Measurements from ENCODE around the gene FIG4.
A peak's percentile ranks its signal among the peaks of the same experiment; 100 is the strongest.
"Not testable (repeated sequence)": the region's sequence is repeated elsewhere in the genome, so short reads cannot be mapped to it uniquely, and the experiment has no call there.

Gene FIG4

DNA sequence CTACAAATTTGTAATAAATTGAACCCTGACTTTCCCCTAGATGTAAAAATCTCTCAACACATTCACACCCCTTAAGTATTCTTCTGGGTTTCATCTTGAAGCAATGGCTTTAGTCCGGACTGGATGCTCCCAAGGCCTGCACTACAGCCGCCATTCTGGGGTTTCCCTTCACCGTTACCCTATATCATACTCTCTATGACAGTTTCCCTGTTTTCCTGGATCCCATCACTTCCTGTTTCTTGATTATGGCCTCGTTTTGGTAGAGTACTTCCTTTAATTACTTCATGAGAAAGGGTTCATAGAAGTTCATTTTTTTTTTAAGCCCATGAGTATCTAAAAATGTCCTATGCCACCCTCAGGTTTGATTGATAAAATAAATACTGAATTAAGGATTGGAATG is 11.7 kb downstream of the FIG4 start:
- no peak for DNase-seq

DNA sequence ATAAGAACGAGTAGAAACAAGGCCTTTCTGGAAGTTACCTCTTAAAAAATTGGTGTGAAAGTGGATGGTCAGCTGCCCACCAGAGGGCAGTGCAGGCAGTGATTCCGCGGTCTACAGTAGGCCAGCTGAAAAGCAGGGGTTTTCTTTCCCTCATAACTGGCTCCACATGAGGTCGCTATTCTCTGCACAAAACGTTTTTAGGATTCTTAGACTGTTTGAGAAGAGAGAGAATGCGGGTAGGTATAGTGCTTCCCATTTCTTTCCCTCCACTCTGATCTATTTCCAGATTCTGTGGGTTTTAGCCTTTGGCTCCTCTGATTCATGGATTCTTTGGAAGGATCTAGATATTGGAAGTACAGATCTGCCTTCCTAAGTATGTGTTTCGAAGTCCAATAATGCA is 14.2 kb downstream of the FIG4 start:
- peak; percentile 83 for DNase-seq

DNA sequence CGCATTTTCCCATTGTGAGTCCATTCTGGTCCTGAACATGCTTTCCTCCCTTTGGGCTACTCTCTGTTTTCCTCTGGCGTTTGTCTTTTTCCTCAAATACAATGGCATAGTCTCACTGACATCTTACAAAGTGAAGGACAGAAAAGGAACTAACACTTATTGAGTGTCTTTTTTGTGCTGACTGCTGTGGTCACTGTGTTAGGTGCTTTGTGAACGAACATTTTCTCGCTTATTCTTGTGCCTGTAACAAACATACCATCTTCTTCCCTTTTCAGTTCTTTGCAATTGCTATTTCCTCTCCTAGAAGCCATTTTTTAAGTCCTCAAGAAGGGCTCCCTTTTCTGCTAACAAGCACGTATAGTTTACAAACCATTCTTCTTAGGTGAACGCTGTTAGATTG is 15.4 kb downstream of the FIG4 start:
- DNase-seq, result no peak

DNA sequence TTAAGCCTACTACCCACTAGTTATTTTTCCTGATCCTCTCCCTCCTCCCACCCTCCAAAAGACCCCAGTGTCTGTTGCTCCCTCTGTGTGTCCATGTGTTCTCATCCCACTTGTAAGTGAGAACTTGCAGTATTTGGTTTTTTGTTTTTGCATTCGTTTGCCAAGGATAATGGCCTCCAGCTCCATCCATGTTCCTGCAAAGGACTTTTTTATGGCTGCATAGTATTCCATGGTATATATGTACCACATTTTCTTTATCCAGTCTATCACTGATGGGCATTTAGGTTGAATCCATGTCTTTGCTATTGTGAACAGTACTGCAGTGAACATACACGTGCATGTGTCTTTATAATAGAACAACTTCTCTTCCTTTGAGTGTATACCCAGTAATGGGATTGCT is 17.0 kb downstream of the FIG4 start:
- not testable (repeated sequence) for DNase-seq

DNA sequence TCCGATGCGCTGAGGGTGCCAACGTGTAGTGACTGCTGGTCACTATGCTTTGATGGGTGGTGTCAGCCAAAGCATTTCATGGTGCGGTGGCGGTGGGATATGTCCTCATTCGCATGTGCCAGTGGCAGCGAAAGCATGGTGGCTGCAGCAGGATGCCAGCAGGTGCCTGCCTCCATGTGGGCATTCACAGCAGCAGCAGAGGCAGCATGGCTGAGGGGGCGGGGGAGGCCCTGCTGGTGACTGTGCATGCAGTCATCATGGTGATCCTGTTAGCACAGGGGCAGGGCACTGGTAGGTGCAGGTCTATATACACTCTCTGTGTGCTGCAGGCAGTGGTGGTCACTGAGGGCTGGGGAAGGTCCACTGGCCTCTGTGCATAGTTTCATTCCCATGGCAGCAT is 22.0 kb downstream of the FIG4 start:
- no peak for DNase-seq

DNA sequence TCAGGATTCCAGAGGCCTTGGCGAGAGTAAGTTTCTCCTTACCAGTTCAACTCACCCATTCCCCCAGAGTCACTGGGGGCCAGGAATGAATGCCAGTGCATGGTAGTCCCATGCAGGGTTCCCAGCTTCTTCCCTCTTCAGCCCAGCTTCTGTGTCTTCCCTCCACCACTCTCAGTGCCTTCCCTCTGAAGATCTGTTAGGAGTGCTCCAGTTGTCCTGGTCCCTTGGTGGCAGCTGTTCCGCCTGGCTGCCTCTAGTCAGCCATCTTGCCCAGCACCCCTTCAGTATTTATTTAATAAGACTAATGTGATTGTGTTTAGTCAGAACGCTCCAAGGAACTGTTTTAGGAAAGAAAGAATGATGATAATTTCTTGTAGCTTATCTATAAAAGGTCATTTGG is 23.1 kb downstream of the FIG4 start:
- DNase-seq, result no peak

DNA sequence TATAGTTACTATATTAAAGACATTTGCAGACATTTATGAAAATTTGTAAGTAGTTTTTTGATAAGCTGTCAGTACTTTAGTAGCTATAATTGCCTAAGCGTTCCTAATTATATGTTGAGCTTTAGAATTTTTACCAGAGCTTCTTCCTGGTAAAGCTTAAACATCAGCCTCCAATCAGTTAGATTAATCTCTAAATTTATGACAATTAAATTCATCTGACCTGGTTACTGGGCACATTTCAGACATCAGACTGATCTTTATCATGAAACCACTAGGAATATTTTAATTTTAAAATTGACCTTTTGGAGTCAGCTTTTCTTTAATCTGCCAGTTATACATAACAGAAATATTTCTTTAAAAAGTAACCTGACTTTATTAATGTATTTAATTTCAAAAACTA is 23.5 kb downstream of the FIG4 start:
- no peak for DNase-seq

DNA sequence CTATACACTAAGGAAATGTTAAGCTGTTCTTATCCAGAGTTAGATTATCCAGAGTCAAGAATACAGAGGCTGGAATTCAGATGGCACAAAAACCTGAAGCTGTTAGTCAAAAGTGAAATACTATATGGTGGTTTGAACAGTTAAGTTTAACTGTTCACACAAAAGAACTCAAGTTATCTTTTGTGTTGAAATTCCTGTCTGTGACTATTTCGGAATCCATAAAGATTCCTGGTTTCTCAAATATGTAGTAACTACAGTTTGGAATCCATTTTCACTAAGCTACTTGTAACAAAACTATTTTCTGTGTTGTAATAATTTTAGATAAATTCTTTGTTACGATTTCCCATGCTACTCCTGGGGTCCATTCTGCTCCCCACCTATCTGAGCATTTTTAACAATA is 24.5 kb downstream of the FIG4 start:
- no peak for DNase-seq

DNA sequence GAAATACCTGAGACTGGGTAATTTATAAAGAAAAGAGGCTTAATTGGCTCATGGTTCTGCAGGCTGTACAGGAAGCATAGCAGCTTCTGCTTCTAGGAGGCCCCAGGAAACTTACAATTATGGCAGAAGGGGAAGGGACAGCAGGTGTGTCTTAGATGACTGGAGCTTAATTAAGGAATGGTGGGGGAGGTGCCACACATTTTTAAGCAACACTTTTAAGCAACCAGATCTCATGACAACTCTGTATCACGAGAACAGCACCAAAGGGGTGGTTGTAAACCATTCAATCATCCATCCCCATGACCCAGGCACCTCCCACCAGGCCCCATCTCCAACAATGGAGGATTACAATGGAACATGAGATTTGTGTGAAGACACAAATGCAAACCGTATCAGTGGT is 26.9 kb downstream of the FIG4 start:
- DNase-seq, result no peak

DNA sequence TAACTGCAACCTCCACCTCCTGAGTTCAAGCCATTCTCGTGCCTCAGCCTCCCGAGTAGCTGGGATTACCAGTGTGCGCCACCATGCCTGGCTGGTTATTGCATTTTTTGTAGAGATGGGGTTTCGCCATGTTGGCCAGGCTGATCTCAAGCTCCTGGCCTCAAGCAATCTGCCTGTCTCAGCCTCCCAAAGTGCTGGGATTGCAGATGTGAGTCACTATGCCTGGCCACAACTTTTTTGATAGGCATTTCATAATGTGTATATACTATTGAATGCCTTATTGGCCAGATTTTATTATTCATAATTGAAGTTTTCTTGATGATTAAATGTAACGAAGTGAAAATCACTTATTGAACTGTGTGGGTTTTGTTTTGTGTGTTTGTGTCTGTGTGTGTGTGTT is 27.9 kb downstream of the FIG4 start:
- DNase-seq, result peak; percentile 20

DNA sequence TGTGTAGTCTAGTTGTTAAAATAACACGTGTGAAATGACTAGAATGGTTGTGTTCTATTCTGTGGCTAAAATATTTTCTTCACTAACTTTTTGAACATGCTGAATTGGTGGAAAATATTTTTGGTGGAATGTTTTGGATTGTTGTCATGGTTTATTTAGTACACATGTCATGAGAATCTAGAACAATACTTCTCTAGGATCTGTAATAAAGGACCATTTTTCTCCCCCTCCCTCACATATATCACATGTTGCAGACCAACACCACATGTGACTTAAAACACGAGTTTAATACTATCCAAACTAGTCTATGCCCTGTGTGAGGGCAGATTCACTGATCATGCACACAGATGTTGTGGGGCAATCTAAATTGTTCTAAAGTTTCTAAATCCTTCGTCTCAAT is 29.2 kb downstream of the FIG4 start:
- DNase-seq, result peak; percentile 42

DNA sequence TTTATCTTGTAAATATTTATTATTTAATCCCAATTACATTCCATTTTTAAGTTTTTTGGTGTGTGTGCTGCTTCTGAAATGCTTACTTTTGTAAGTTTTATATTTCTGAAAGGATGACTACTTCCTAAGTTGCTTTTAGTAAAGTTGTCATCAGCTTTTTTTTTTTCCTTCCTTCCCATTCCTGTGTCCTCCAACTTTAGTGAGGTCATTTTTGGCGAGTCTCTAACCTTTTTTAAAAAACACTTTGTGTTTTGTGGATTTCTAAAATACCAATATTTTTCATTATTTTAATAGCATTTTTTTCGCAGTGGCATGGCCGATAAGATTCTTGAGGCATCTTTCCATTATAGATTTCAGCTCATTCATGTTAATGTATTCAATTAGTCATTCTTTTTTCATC is 30.9 kb downstream of the FIG4 start:
- no peak for DNase-seq

DNA sequence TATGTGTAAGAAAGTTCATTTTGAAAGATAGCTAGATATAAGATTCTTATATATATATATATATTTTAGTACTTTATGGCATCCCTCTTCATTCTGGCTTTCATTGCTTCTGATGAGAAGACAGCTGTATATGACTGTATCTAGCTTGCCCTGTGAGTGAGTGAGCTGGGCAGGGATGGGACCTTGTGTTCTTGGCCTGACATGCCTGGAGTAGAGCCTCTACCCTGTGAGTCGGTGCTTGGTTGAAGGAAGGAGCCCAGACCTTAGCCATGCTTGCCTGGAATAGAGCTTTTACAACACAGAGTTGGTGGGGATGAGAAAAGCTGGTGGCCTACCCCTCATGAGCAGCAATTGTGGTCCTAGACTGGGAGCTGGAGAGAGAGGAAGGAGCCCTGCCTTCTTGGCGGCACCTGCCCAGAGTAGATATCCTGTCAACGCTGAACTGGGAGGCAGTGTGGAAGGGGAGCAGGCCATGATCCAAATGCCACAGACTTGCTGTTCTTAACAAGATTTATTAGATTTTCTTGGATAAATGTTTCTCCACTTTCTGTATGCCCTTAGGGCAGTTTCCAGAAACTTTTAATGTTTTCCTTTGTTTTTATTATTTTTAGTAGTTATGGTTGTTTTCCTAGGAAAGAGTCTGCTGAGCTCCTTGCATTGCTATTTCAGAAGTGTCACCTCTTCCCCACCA is 31.6 kb downstream of the FIG4 start:
- DNase-seq, result no peak

DNA sequence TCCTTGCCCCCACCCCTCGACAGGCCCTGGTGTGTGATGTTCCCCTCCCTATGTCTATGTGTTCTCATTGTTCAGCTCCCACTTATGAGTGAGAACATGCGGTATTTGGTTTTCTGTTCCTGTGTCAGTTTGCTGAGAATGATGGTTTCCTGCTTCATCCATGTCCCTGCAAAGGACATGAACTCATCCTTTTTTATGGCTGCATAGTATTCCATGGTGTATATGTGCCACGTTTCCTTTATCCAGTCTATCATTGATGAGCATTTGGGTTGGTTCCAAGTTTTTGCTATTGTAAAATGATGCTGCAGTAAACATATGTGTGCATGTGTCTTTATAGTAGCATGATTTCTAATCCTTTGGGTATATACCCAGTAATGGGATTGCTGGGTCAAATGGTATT is 34.2 kb downstream of the FIG4 start:
- not testable (repeated sequence) for DNase-seq

DNA sequence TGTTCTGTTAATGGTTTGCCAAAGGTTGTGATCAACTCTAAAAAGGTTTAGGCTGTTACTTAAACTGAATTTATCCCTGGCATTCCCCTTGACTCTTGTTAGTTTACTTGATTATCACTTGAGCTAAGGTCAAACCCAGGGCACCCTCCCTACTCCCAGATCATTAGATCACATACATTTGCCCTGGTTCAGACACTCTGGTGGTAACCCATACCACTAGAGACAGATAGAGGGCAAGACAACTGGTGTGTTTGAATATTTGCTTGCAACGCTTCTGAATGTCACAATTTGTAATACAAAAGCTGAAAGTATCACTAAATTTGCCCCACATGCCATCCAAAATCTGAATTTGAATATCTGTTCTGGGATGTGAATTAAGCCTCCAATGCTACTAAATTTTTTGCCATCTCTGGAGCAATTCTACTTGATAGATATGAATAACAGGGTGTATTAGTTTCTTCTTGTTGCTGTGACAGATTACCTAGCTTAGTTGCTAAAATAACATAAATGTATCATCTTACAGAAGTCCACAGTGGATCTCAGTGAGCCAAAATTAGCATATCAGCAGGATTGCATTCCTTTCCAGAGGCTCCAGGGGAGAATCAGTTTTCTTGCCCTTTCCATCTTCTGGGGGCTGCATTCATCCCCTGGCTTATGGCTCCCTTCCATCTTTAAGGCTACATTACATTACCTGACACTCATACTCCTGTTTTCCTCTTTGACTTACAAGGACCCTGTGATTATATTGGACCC is 45.4 kb downstream of the FIG4 start:
- no peak for DNase-seq

DNA sequence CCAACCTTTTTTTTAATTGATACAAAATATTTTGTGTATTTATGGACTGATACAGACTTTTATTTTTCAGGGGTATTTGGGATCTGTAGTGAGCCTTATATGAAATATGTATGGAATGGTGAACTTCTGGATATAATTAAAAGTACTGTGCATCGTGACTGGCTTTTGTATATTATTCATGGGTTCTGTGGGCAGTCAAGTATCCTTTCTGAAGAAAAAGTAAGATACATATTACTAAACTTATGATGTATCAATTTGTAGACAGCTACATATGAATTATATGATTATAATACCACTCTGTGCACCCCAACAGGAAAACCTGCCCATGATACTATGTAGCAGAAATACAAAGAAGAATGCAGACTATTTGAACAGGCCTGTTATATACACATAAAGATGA is 47.2 kb downstream of the FIG4 start:
- DNase-seq, result peak; percentile 61

DNA sequence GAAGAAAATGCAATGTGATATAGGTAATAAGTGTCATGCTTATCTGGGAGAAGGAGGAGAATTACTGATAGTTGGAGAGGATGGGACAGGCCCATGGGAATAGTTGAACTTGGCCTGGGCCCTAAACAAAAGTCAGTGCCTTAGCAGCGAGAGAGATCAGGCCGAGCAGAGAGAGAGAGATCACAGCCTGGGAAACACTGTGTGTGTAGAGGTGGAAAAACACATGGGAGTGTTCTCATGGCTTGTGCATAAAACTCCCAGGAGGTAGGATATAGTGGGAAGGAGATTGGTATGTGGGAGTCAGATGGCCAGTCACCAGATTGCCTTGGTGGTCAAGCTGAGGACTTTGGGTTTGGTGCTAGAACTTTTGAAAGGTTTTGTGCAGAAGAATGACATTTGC is 47.6 kb downstream of the FIG4 start:
- DNase-seq, result no peak

DNA sequence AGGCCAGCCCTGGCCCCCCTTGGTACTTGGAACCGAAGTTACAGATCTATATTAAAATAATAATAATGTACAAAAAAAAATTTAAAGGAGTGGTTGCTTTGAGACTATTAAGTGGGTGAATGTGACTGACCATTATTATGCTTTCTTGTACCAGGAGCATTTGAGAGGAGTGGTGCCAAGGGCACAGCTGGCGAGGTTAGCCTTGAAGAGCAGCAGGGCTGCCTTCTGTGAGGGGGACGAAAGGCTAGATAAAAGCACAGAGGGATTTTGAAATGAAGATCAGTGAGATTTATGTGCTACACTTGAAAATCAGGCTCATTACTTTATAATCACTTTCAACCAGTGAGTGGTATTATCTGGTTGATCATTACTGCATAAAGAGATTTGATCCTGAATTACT is 48.6 kb downstream of the FIG4 start:
- DNase-seq, result no peak

DNA sequence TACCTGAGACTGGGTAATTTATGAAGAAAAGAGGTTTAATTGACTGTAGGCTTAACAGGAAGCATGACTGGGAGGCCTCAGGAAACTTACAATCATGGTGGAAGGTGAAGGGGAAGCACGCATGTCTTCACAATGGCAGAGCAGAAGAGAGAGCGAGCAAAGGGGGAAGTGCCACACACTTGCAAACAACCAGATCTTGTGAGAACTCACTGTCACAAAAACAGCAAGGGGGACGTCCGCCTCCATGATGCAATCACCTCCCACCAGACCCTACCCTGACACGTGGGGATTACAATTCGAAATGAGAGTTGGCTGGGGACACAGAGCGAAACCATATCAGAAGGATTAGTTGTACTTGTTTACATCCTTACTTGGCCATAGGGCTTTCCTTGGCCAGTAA is 49.7 kb downstream of the FIG4 start:
- no peak for DNase-seq

DNA sequence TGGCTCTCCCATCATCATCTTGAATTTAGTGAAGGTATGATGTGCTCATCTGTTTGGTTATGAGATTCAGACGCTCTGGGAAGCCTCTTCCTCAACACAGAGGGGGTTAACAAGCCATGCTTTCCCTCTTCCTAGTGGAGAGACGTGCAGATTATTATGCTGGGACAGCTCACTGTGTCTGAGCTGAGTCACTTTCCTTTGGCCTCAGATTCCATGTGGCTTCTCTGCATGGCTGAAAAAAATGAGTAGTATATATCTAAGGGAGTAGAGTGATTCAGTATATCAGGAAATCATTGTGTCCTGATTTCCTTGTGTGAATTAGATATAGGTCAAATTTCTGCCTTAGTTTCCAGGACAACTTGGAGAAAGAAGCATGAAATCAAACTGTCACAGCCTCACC is 52.6 kb downstream of the FIG4 start:
- peak; percentile 89 for DNase-seq

DNA sequence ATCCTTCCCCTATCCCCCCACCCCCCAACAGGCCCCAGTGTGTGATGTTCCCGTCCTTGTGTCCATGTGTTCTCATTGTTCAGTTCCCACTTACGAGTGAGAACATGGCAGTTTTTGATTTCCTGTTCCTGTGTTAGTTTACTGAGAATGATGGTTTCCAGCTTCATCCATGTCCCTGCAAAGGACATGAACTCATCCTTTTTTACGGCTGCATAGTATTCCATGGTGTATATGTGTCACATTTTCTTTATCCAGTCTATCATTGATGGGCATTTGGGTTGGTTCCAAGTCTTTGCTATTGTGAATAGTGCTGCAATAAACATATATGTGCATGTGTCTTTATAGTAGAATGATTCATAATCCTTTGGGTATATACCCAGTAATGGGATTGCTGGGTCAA is 53.7 kb downstream of the FIG4 start:
- not testable (repeated sequence) for DNase-seq

DNA sequence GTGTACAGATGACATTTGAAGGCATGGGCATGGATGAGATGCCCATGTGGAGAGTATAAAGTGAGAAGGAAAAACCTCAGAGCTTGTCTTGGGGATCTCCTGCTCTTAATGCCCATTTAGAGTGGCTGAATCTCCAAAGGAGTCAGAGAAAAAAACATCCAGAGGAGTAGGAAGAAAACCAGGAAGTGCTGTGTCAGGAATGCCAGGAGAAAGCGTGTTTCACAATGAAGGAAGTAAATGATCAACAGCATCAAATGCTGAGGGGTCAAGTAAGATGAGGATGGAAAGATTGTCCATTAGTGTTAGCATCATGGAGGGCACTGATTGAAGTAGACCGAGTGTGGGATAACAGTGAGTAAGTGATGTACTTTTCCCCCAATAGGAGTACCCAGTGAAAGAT is 56.1 kb downstream of the FIG4 start:
- no peak for DNase-seq

DNA sequence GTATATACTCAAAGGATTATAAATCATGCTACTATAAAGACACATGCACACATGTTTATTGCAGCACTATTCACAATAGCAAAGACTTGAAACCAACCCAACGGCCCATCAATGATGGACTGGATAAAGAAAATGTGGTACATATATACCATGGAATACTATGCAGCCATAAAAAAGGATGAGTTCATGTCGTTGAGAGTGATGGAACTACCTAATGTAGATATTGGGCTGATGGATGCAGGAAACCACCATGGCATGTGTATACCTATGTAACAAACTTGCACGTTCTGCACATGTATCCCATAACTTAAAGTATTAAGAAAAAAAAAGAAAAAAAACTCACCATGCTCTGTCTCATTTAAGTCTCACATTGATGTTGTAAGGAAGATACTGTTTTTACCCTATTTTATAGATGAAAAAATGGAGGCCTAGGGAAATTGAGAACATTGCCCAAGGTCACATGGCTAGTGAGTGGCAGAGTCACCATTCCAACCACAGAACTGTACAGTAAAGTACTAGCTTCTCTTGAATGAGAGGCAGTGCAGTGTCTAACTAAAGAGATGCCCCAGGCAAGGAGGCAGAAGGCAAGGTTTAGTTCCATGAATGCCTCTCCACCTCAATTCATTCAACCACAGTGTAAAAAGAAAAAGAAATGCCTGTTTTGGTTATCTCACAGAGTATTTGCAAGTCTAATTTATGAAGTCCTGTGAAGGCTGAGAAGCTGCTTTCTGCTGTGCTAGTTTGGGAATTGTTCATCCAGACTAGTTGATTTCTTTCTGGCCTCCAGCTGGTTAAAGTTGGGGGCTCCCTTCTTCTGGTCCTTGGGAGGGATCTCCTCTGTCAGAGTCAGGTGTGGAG is 68.2 kb downstream of the FIG4 start:
- DNase-seq, result no peak

DNA sequence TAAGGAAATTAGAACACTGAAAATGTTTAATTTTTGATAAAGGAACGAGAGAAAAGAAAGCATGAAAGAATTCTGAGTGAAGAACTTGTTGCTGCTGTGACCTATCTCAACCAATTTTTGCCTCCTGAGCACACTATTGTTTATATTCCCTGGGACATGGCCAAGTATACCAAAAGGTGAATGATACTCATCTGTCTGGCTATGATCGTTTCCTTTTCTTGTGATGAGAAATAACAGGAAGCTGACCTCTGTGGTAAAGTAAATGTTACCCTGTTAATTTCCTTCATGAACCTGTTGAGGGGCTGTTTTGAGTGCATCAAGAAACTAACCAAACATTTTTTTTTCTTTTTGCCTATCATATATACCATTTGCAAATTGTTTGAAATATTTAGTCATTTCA is 69.1 kb downstream of the FIG4 start:
- no peak for DNase-seq
